GM12892 (cell line): Measurements from ENCODE around the gene SNX24.

Experiments
- POLR2A ChIP-seq: IDR thresholded peaks from 2 replicates; pipeline ENCODE4 v1.6.1; 2011; ENCODE audit warnings: low read depth, low read length, control low read depth
- POLR2AphosphoS5 ChIP-seq: IDR thresholded peaks from 2 replicates; pipeline ENCODE4 v1.6.1; 2011; ENCODE audit warnings: low read depth, low read length, control low read depth
- TAF1 ChIP-seq: IDR thresholded peaks from 2 replicates; pipeline ENCODE4 v1.6.1; 2011; ENCODE audit warnings: low read depth, mild to moderate bottlenecking, control low read depth, low read length, borderline replicate concordance

GRCh38 chr5:122880170-122880689, 34.8 kb downstream of the SNX24 start:
- TF ChIP-seq POLR2A (no peak), POLR2AphosphoS5 (no peak), TAF1 (no peak)
